ENCODE results near the gene LOXHD1. TPM values are rescaled to one million over a fixed set of nuclear protein-coding genes. Genes with fewer than 3 reads are reported as not detected.

LOXHD1 gene
- total RNA-seq, 1 experiment from 2014 or later = 0.35 TPM

GRCh38 chr18:46704189-46704588, 47.2 kb upstream of the LOXHD1 start:
- TF ChIP-seq ZNF317 (CRISPR knock-in tag; IDR thresholded peaks at IDR 0.05; ENCODE audit: borderline replicate concordance, low read depth) (no peak), STAT6 (CRISPR knock-in tag; conservative IDR thresholded peaks at IDR 0.05; ENCODE audit: low read depth) (no peak), NR2C2 (CRISPR knock-in tag; IDR thresholded peaks at IDR 0.05) (no peak), USF1 (CRISPR knock-in tag; IDR thresholded peaks at IDR 0.05) (no peak), HMGXB4 (CRISPR knock-in tag; IDR thresholded peaks at IDR 0.05) (no peak)
- Mint-ChIP-seq H3K4me1 (peaks cover 19% of the 10 kb centered on the region), H3K27me3 (ENCODE audit: low read depth) (no peaks in the 10 kb centered on the region), H3K27ac (no peak overlapping the region), H3K9me3 (no peaks in the 10 kb centered on the region), H3K4me3 (no peak overlapping the region), H3K36me3 (no peaks in the 10 kb centered on the region)
- DNase-seq (ENCODE audit: low spot score) (no peak), ATAC-seq (no peak)
- CTCF ChIA-PET = no interaction called here
- POLR2A ChIA-PET = no interaction called here

GRCh38 chr18:46702471-46702870, 45.5 kb upstream of the LOXHD1 start:
- DNase-seq (ENCODE audit: low spot score) (no peak), ATAC-seq (no peak)
- Mint-ChIP-seq H3K4me1 (peaks cover 19% of the 10 kb centered on the region), H3K9me3 (peaks cover 11% of the 10 kb centered on the region), H3K4me3 (no peak overlapping the region), H3K27ac (no peak overlapping the region), H3K36me3 (peaks cover 6% of the 10 kb centered on the region), H3K27me3 (ENCODE audit: low read depth) (peaks cover 2% of the 10 kb centered on the region; the same call in 1 of the 2 replicates)
- TF ChIP-seq JUN (CRISPR knock-in tag; IDR thresholded peaks at IDR 0.05) (no peak), ELF4 (CRISPR knock-in tag; IDR thresholded peaks at IDR 0.05; ENCODE audit: low read depth) (no peak), ETV6 (CRISPR knock-in tag; IDR thresholded peaks at IDR 0.05) (no peak), ZBTB21 (CRISPR knock-in tag; IDR thresholded peaks at IDR 0.05; ENCODE audit: borderline replicate concordance) (no peak), ESRRA (CRISPR knock-in tag; IDR thresholded peaks at IDR 0.05; ENCODE audit: borderline replicate concordance) (no peak)
- CTCF ChIA-PET = interaction anchor here (0.7 to 1.7 kb wide), 5 partner anchors 13 to 242 kb away, joined by 3 to 8 read pairs (median 3); no protein-coding TSS in a partner anchor
- POLR2A ChIA-PET = interaction anchor here (0.7 kb wide), 1 partner anchor 12 kb away, joined by 3 read pairs; no protein-coding TSS in a partner anchor

GRCh38 chr18:46700066-46700824, 43.2 kb upstream of the LOXHD1 start:
- peaks cover 6% of the 10 kb centered on the region for H3K36me3 Mint-ChIP-seq
- H3K4me3 Mint-ChIP-seq = no peak overlapping the region
- ChIA-PET CTCF (no interaction called here), POLR2A (no interaction called here)
- DNase-seq (ENCODE audit: low spot score) = no peak
- H3K27me3 Mint-ChIP-seq (ENCODE audit: low read depth) = peaks cover 2% of the 10 kb centered on the region; the same call in 1 of the 2 replicates
- ATAC-seq = no peak
- H3K4me1 Mint-ChIP-seq = peaks cover 3% of the 10 kb centered on the region; the same call in 1 of the 2 replicates
- no peak overlapping the region for H3K27ac Mint-ChIP-seq
- peaks cover 15% of the 10 kb centered on the region for H3K9me3 Mint-ChIP-seq
- TF ChIP-seq SMAD3 (CRISPR knock-in tag; IDR thresholded peaks at IDR 0.05; ENCODE audit: borderline replicate concordance) (no peak), FOXJ3 (CRISPR knock-in tag; IDR thresholded peaks at IDR 0.05; ENCODE audit: borderline replicate concordance) (no peak), ESRRA (CRISPR knock-in tag; IDR thresholded peaks at IDR 0.05; ENCODE audit: borderline replicate concordance) (no peak), USF2 (CRISPR knock-in tag; IDR thresholded peaks at IDR 0.05) (no peak), PRDM15 (CRISPR knock-in tag; IDR thresholded peaks at IDR 0.05) (no peak), ZBTB43 (CRISPR knock-in tag; IDR thresholded peaks at IDR 0.05) (no peak), KAT7 (CRISPR knock-in tag; IDR thresholded peaks at IDR 0.05; ENCODE audit: borderline replicate concordance) (no peak), NFATC4 (CRISPR knock-in tag; IDR thresholded peaks at IDR 0.05) (no peak), SOX15 (CRISPR knock-in tag; IDR thresholded peaks at IDR 0.05) (no peak), TP53 (CRISPR knock-in tag; IDR thresholded peaks at IDR 0.05) (no peak)
